SU-DHL-6 (cell line): ENCODE measurements around the gene DICER1.

Experiments used
- H2AFZ ChIP-seq: fragments of 200-600 bp; sonication (generic); 2 replicates; pipeline ENCODE4 v1.6.1; 2014; ENCODE audit warnings: low read depth, mild to moderate bottlenecking, moderate library complexity, mixed read lengths, antibody characterized with exemption, low read length; ENCODE audit not compliant: severe bottlenecking
- H3F3A ChIP-seq: fragments of 200-600 bp; shearing (Covaris generic); 2 replicates; pipeline ENCODE4 v1.6.0; 2016; ENCODE audit warnings: antibody characterized with exemption, mild to moderate bottlenecking; ENCODE audit not compliant: insufficient read depth
- H3K27ac ChIP-seq: fragments of 200-600 bp; sonication (generic); 2 replicates; pipeline ENCODE4 v1.5.1; 2016; ENCODE audit warnings: low read depth, mild to moderate bottlenecking, low read length, moderate library complexity, mixed read lengths
- H3K27me3 ChIP-seq: fragments of 200-600 bp; sonication (generic), shearing (Covaris generic); 2 replicates; pipeline ENCODE4 v1.6.0; 2014; ENCODE audit warnings: mild to moderate bottlenecking, low read length
- H3K36me3 ChIP-seq: fragments of 200-600 bp; sonication (generic); 2 replicates; pipeline ENCODE4 v1.6.1; 2014; ENCODE audit warnings: mild to moderate bottlenecking, low read length, mixed read lengths
- H3K4me2 ChIP-seq: fragments of 300-600, 200-600 bp; shearing (Covaris generic), sonication (generic); 2 replicates; pipeline ENCODE4 v1.6.0; 2014; ENCODE audit warnings: low read length, low read depth, mild to moderate bottlenecking; ENCODE audit not compliant: poor library complexity, severe bottlenecking
- H3K4me3 ChIP-seq: fragments of 200-600 bp; sonication (generic); 2 replicates; pipeline ENCODE4 v1.5.1; 2014; ENCODE audit warnings: antibody characterized with exemption, low read length, mild to moderate bottlenecking, mixed read lengths; ENCODE audit not compliant: insufficient read depth, poor library complexity, severe bottlenecking
- H3K79me2 ChIP-seq: fragments of 200-600 bp; sonication (generic); 2 replicates; pipeline ENCODE4 v1.6.1; 2014; ENCODE audit warnings: mild to moderate bottlenecking, low read length, moderate library complexity; ENCODE audit not compliant: insufficient read depth
- H3K9ac ChIP-seq: fragments of 200-600 bp; sonication (generic); 2 replicates; pipeline ENCODE4 v1.7.0; 2014; ENCODE audit warnings: mild to moderate bottlenecking, low read length
- H3K9me2 ChIP-seq: fragments of 200-600 bp; sonication (generic); replicated peaks from 2 replicates; pipeline ENCODE4 v1.6.1; 2014; ENCODE audit warnings: low read length; ENCODE audit not compliant: insufficient read depth
- H3K9me3 ChIP-seq: fragments of 200-600 bp; sonication (generic); 2 replicates; pipeline ENCODE4 v1.6.1; 2014; ENCODE audit warnings: low read length, mixed read lengths; ENCODE audit not compliant: insufficient read depth
- H4K20me1 ChIP-seq: fragments of 200-600 bp; sonication (generic); 2 replicates; pipeline ENCODE4 v1.6.1; 2014; ENCODE audit warnings: low read depth, mild to moderate bottlenecking, antibody characterized with exemption, low read length, moderate library complexity, mixed read lengths
- EZH2phosphoT487 ChIP-seq: fragments of 200-600 bp; sonication (generic), shearing (Covaris generic); conservative IDR thresholded peaks from 2 replicates; pipeline ENCODE4 v1.6.1; 2018; ENCODE audit warnings: mild to moderate bottlenecking, antibody characterized with exemption, low read length, moderate library complexity, mixed read lengths
- TF ChIP-seq, protein P1 (sequence below): fragments of 200-600 bp; sonication (generic); IDR thresholded peaks from one replicate; pipeline ENCODE4 v1.5.1; 2017; ENCODE audit warnings: antibody characterized with exemption, mild to moderate bottlenecking, low read length, moderate library complexity; ENCODE audit not compliant: insufficient read depth, poor library complexity, severe bottlenecking

Gene DICER1

DNA sequence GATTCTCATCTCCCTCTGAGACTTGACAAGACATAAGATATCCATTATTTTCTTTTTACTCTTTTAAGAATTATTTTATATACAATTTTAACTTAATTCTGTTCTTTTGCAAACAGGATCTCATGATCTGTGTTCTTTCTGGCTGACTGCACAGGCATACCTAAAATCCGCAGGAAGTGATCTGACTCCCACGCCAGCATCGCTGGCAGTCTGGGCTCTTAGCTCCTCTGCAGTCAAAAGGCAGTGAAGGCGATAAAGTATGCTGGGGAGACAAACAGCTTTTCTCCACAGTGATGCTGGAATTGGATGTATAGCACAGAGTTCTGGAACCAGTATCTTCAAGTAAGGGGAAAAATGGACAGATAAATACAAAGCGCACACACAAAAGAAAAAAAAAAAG, 52.4 kb downstream of the DICER1 start:
- no peak for TF ChIP-seq EZH2phosphoT487
- TF ChIP-seq, protein P1, sequence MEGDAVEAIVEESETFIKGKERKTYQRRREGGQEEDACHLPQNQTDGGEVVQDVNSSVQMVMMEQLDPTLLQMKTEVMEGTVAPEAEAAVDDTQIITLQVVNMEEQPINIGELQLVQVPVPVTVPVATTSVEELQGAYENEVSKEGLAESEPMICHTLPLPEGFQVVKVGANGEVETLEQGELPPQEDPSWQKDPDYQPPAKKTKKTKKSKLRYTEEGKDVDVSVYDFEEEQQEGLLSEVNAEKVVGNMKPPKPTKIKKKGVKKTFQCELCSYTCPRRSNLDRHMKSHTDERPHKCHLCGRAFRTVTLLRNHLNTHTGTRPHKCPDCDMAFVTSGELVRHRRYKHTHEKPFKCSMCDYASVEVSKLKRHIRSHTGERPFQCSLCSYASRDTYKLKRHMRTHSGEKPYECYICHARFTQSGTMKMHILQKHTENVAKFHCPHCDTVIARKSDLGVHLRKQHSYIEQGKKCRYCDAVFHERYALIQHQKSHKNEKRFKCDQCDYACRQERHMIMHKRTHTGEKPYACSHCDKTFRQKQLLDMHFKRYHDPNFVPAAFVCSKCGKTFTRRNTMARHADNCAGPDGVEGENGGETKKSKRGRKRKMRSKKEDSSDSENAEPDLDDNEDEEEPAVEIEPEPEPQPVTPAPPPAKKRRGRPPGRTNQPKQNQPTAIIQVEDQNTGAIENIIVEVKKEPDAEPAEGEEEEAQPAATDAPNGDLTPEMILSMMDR, result no peak

DNA sequence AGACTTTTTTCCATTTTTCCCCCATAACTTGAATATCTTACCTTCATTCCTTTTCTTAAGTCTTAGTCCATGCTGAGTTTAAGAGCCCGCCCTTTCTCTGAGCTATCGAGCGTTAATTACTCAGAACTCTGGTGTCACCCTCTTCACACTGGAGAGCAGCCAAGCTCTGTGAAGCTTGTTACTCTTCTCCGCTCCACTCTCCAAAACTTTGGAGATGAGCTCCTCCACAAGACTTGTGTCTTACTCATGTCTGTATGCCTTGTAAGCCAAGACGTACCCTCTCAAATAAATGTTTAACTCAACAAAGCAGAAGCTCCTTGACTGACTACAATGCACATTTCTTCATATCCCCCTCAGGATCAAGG, 54.7 kb downstream of the DICER1 start:
- TF ChIP-seq, protein P1, result no peak
- no peak for TF ChIP-seq EZH2phosphoT487
- Histone ChIP-seq H3K9ac (no peak overlapping the region), H3K9me3 (no peaks in the 10 kb centered on the region), H4K20me1 (no peaks in the 10 kb centered on the region), H3F3A (no peaks in the 10 kb centered on the region), H3K9me2 (no peaks in the 10 kb centered on the region), H3K4me2 (no peak overlapping the region), H3K27me3 (no peaks in the 10 kb centered on the region), H3K36me3 (peaks cover 16% of the 10 kb centered on the region; the same call in 1 of the 2 replicates), H2AFZ (no peak overlapping the region), H3K4me3 (no peak overlapping the region), H3K27ac (no peak overlapping the region), H3K79me2 (no peaks in the 10 kb centered on the region)

More for the DNA sequence above, 52.4 kb downstream of the DICER1 start:
- Histone ChIP-seq H3K9me3 (no peaks in the 10 kb centered on the region), H3K9me2 (no peaks in the 10 kb centered on the region), H3K9ac (no peak overlapping the region), H3K36me3 (peaks cover 16% of the 10 kb centered on the region; the same call in 1 of the 2 replicates), H3F3A (no peaks in the 10 kb centered on the region), H3K4me3 (no peak overlapping the region), H2AFZ (no peak overlapping the region), H3K27ac (no peak overlapping the region), H3K4me2 (no peak overlapping the region), H4K20me1 (no peaks in the 10 kb centered on the region), H3K79me2 (no peaks in the 10 kb centered on the region), H3K27me3 (no peaks in the 10 kb centered on the region)

DNA sequence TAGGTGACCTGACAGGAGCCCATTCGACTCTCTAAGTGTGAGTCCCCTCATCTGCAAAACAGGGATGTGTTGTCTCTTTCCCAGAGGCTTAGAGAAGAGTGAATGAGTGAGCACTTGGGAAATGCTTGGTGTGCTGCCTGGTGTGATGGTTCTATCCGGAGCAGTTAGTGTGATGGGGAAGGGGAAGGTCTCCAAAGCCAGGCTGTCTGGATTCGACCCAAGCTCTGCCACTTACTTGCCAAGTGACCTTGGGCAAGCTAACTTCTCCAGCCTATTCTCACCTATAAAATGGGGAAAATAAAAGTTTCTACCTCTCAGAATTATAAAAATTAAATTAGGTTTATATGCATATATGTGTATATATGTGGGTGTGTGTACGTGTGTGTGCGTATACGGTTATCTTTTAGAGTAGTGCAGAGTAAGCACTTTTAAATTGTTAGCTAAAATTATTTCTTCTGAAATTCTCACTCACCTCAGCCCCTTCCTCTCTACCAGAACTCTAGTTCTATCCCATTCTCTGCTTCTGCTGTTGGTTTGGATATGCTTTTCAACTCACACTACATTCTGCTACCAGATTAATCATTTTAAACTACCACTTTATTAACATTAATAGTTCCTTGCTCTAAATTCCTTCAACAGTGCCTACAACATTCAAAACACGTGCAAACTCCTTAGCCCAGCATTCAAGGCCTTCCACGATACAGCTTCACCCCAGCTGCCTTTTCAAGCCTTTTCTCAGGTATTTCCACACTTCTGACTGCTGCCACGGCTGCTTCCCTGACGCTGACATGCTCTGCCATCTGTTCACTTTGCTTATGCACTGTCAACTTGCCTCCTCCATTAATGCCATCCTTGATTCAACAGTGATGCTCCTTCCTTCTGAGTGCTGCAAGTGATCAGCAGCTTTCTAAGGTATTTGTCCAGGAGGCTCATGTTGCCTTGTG, 55.3 kb downstream of the DICER1 start:
- Histone ChIP-seq H3K79me2 (no peaks in the 10 kb centered on the region), H3K27me3 (no peaks in the 10 kb centered on the region), H3K9me3 (no peaks in the 10 kb centered on the region), H3F3A (no peaks in the 10 kb centered on the region), H3K27ac (no peak overlapping the region), H3K36me3 (peaks cover 18% of the 10 kb centered on the region; the same call in 1 of the 2 replicates), H3K9me2 (no peaks in the 10 kb centered on the region), H3K4me2 (no peak overlapping the region), H3K4me3 (no peak overlapping the region), H2AFZ (no peak overlapping the region), H4K20me1 (no peaks in the 10 kb centered on the region), H3K9ac (no peak overlapping the region)
- TF ChIP-seq EZH2phosphoT487, result no peak
- TF ChIP-seq, protein P1, result no peak
